GM12865 (cell line): ENCODE measurements around the gene MTARC1.

Experiments
- DNase-seq: peaks from one replicate; pipeline ENCODE4 v3.0.0; 2010; ENCODE audit warnings: low read depth
- H3K4me3 ChIP-seq: 2 replicates; pipeline ENCODE4 v1.5.1; 2011; ENCODE audit warnings: mild to moderate bottlenecking, low read depth, low read length, control low read depth
- CTCF ChIP-seq: IDR thresholded peaks from 2 replicates; pipeline ENCODE4 v1.5.1; 2011; ENCODE audit warnings: low read length, control low read depth, low read depth, inconsistent platforms; ENCODE audit not compliant: insufficient read depth; ENCODE audit errors: missing control alignments

Gene MTARC1

GRCh38 chr1:220826729-220827128 lies 40.0 kb downstream of the MTARC1 start:
- TF ChIP-seq CTCF, result no peak
- no peak overlapping the region for H3K4me3 ChIP-seq
- no peak for DNase-seq

GRCh38 chr1:220827445-220828178 lies 40.9 kb downstream of the MTARC1 start:
- no peak for TF ChIP-seq CTCF
- DNase-seq, result no peak
- H3K4me3 ChIP-seq, result no peak overlapping the region

- no peak for DNase-seq
- no peak overlapping the region for H3K4me3 ChIP-seq
- TF ChIP-seq CTCF, result no peak
These were observed 41.4 kb downstream of the MTARC1 start for GRCh38 chr1:220828179-220828490.

GRCh38 chr1:220828950-220829586 lies 42.4 kb downstream of the MTARC1 start:
- no peak overlapping the region for H3K4me3 ChIP-seq
- TF ChIP-seq CTCF, result no peak
- DNase-seq, result no peak

GRCh38 chr1:220833436-220833835 lies 46.7 kb downstream of the MTARC1 start:
- no peak overlapping the region for H3K4me3 ChIP-seq
- no peak for TF ChIP-seq CTCF

GRCh38 chr1:220834155-220834870 lies 47.6 kb downstream of the MTARC1 start:
- TF ChIP-seq CTCF, result no peak
- DNase-seq, result no peak
- H3K4me3 ChIP-seq, result no peak overlapping the region

More at GRCh38 chr1:220833436-220833835, 46.7 kb downstream of the MTARC1 start:
- DNase-seq, result no peak
